GM19455 (cell line): ENCODE data around the gene C17orf107.
A peak's percentile ranks its signal among the peaks of the same experiment; 100 is the strongest.
"Not testable (repeated sequence)": the region's sequence is repeated elsewhere in the genome, so short reads cannot be mapped to it uniquely, and the experiment has no call there.

Source experiments
- ATAC-seq: cut with Tn5 transposase; IDR thresholded peaks from one replicate; pipeline ENCODE4 v1.9.1; 2021; ENCODE audit not compliant: unreplicated experiment

The C17orf107 gene

GRCh38 chr17:4899341-4900230, at the start of gene C17orf107:
Gene C17orf107 (plus strand): TSS chr17:4899536. CDS start chr17:4899763, 227 bp downstream.
- peak; percentile 51 for ATAC-seq

GRCh38 chr17:4850246-4850645, 49.1 kb upstream of the C17orf107 start:
- ATAC-seq: no peak

GRCh38 chr17:4851084-4851483, 48.3 kb upstream of the C17orf107 start:
- no peak for ATAC-seq

- no peak for ATAC-seq
Observed at GRCh38 chr17:4852567-4853207, 46.6 kb upstream of the C17orf107 start.

- ATAC-seq: no peak
Observed at GRCh38 chr17:4853208-4853671, 46.1 kb upstream of the C17orf107 start.

GRCh38 chr17:4854111-4854681, 45.1 kb upstream of the C17orf107 start:
- no peak for ATAC-seq

GRCh38 chr17:4856271-4856936, 42.9 kb upstream of the C17orf107 start:
- ATAC-seq: no peak

GRCh38 chr17:4856937-4857314, 42.4 kb upstream of the C17orf107 start:
- ATAC-seq: no peak

- not testable (repeated sequence) for ATAC-seq
Observed at GRCh38 chr17:4857347-4857746, 42.0 kb upstream of the C17orf107 start.

- no peak for ATAC-seq
Observed at GRCh38 chr17:4858068-4858881, 41.1 kb upstream of the C17orf107 start.

- no peak for ATAC-seq
Observed at GRCh38 chr17:4858882-4859260, 40.5 kb upstream of the C17orf107 start.

- no peak for ATAC-seq
Observed at GRCh38 chr17:4859816-4860625, 39.3 kb upstream of the C17orf107 start.

GRCh38 chr17:4860651-4861050, 38.7 kb upstream of the C17orf107 start:
- no peak for ATAC-seq

- ATAC-seq: no peak
Observed at GRCh38 chr17:4861052-4861451, 38.3 kb upstream of the C17orf107 start.

- no peak for ATAC-seq
Observed at GRCh38 chr17:4862720-4863119, 36.6 kb upstream of the C17orf107 start.

GRCh38 chr17:4863321-4863720, 36.0 kb upstream of the C17orf107 start:
- ATAC-seq: no peak

GRCh38 chr17:4867535-4867934, 31.8 kb upstream of the C17orf107 start:
- not testable (repeated sequence) for ATAC-seq

GRCh38 chr17:4869058-4869998, 30.0 kb upstream of the C17orf107 start:
- not testable (repeated sequence) for ATAC-seq
